ENCODE results near the gene MTAP.

MTAP gene

DNA sequence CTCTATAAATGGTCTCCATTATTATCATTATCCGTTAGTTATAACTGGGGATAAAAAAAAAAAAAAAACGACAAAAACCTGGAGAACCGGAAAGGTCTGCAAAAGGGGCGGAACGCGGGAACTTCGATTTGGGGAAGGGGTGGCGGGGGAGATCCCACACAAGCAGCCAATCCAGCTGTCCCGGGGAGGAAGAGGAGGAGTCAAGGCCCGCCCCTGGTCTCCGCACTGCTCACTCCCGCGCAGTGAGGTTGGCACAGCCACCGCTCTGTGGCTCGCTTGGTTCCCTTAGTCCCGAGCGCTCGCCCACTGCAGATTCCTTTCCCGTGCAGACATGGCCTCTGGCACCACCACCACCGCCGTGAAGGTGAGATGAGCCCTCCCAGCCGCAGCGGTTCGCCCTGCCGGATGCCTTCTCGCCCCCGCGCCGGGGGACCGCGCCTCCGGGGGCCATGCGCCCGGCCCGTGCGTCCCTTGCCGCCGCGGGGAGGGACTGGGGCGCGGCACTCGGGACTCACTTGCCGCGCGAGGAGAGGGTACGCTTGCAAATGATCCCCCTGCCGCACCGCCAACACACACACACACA is at the start of gene MTAP:
Gene MTAP, plus strand, starts transcription at position 219 of the 583 bp plus-strand sequence. Its CDS starts 113 bp downstream, at position 332.
- peak; percentile 42 to 54 (median 52) for DNase-seq (ENCODE audit: low read depth in 2 of 3, low spot score in 2 of 3)

DNA sequence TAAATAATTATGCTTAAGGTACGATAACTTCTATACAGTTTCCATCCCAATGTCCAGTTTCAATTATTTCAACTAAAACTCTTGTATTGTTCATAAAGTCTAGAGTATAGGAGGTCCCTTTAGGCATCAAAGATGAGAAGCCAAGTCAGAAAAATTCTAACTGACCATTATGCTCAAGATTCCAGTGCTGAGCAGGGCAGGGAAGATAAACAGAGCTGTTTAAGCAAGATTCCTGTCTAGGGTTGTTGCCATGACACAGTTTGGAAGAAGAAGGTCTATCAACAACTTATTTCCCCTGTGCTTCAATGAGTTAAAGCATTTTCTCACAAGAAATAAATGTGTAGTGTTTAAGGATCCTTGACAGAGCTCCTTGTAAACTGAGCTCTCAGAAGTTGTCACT is 48.9 kb upstream of the MTAP start:
- no peak for DNase-seq (ENCODE audit: low read depth in 2 of 3, low spot score in 2 of 3)

DNA sequence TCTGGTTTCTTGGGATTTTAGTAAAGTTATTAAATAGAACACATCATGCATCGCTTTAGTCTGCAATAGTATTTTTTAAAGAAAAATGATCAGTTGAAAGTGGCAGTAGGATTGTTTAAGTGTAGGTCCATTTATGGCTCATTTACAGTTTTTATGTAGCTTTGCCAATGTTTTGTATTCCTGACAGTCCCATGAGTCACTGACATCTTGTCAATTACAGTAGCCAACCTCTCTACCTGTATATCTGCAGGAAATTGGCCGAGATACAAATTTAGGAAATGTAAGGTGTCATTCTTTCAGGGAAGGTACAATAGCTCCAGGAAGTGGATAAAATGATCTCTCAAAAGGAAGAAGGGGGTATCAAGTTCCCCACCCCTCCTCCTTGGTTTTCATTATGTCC is 47.7 kb upstream of the MTAP start:
- no peak for DNase-seq (ENCODE audit: low read depth in 2 of 3, low spot score in 2 of 3)

DNA sequence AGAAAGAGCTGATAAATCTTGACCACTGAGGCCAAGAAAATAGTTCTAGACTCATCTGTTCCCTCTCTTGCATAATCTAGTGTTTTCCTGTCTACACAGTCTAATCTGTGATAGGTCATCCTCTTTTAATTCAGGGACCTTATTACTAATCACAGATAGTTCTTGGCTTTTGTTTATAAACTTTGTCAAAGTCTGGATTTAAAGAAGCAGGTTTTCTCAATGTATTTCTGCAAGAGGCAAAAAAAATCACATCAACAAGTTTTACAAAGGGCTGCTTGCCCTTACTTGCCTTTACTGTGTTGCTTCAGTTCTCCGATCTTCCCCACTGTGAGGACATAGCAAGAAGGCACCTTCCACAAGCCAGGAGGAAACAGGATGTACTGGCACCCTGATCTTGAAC is 43.9 kb upstream of the MTAP start:
- DNase-seq (ENCODE audit: low read depth in 2 of 3, low spot score in 2 of 3), result no peak

DNA sequence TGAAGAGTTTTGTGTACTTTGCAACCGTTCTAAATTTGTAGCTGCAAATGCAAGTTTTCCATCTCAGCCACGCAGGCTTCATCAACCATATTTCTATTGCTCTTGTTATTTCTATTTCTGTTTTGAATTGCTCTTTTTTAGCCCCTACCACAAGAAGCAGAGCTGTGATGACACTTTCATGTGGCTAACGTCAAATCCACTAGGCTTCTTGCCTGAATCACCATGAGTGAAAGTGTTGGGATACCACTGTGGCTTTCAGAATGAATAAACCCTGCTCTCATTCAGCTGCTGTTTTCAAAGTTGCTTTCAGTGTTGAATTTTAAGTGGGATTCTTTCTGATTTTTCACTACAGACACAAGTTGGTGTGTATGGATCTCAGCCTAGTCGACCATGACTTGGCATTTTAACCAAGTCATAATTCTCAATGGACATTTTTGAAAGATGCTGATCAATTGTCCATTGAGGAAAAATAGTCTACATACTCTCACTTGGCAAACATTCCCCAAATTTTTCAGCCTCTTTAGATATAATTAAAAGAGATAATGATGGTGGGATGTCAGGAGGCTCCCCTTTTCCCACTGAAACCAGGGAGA is 41.0 kb upstream of the MTAP start:
- peak in 1 of 3 experiments; percentile 1 for DNase-seq (ENCODE audit: low read depth in 2 of 3, low spot score in 2 of 3)

DNA sequence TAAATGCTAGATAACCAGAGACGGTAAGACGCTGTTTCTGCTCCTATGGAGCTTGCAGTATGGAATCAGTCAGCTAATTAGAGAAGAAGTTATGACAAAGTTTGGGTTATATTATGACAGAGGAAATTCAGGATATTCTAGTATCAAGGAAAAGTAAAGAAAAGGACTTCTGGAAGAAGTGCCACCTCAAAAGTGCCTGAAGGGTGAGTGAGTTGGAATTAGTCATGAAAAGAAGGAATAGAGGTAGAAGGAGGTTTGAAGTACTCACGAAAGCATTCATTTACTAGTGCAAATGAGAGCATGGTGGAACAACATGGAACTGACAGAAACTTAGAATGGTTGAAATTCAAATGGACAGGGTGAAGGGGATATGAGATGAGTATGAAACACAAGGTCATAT is 40.4 kb upstream of the MTAP start:
- no peak for DNase-seq (ENCODE audit: low read depth in 2 of 3, low spot score in 2 of 3)

DNA sequence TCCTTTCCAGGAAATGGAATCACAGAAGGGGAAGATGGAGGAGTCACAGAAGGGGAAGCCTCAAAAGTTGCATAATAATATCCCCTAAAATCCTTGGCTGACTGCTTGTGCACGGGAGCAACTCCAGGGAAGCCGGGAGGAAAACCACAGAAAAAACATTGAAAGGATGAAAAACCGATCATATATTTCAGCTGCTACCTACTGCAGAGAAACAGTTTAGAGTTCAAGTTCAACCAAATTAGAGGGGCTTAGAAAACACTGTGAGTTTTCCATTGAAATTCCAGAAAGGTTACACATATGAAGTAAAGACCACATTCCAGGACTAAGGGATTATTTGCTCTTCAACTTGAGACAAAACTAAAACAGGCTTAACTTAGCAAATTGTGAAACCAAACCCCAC is 37.6 kb upstream of the MTAP start:
- DNase-seq (ENCODE audit: low read depth in 2 of 3, low spot score in 2 of 3), result no peak

DNA sequence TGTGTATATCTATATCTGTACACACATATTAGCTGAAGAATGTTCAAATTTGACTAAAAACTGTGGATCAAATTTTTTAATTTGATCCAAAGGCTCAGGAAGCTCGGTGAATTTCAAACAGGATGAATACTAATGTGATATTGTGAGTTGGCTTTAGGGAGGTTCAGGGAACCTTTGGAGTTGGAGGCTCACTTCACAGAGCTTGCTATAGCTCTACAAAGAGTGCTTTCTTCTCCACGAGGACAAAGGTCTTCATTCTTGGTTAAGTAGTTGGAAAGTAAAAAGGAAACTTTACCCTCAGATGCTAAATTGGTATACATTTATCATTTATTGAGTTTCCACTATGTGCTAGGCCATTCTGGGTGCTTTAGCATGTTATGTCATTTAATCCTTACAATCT is 36.3 kb upstream of the MTAP start:
- DNase-seq (ENCODE audit: low read depth in 2 of 3, low spot score in 2 of 3), result no peak

DNA sequence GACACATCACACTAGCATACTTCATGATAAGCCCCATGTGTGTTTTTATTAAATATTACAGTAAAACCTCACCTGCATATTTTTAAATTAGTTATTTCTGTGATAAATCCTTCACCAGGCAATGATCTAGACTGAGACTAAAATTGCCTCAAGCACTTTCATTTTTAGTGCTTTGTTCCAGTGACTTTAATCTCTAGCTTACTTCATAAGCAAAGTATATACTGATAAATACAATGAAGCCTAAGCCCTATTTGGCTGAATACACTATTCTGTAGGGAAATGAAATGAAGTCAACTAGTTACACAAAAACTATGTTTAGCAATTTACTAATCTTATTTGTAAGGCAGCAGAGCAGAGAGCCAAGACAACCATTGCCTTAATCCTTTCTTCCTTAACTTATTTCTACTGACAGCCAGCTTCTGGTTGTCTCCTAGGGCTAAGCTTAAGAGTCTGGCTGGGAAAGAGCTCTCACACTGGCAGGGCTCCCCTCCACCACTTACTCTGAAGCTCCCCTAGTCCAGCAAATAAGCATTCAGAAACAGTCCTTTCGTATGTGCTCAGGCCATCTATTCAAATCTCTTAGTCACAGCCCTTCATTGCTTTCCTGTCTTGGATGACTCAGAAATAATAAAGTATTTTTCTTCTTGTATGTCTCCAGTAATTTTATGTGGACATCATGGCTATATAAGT is 31.4 kb upstream of the MTAP start:
- DNase-seq (ENCODE audit: low read depth in 2 of 3, low spot score in 2 of 3), result no peak

DNA sequence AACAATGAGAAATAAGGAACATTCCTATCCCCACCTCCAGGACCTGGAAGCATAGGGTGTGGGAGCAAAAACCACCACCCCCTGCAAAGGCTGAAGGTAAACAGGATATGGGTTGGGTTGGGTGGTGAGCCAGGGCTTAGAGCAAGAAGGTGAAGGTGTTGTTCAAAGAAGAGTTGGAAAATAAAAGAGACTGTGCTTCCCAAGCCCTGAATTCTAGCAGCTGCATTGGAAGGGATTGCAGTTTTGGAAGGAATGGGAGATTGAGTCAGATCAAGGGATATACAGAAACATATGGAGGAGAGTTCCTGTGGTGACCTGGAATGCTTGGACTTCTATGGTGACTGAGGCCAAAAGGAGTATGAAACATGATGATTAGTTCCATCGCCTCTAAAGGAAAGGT is 24.7 kb upstream of the MTAP start:
- no peak for DNase-seq (ENCODE audit: low read depth in 2 of 3, low spot score in 2 of 3)

DNA sequence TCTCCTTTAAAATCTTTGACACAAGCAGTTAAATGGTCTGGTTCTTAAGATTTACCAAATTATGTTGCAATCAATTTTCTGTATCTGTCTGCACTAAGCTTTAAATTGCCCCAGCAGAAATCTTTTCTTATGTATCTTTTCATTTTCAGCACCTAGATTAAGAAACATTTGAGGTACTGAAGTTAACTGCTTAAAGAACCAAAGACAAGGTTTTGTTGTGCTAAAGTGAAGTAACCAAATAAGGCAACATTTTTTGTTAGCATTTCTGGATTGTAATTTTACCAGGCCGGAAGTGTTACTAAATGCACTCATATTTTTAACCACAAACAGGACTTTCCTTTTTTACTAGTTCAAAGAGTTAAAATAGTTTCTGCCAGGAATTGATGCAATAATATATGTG is 24.1 kb upstream of the MTAP start:
- no peak for DNase-seq (ENCODE audit: low read depth in 2 of 3, low spot score in 2 of 3)

DNA sequence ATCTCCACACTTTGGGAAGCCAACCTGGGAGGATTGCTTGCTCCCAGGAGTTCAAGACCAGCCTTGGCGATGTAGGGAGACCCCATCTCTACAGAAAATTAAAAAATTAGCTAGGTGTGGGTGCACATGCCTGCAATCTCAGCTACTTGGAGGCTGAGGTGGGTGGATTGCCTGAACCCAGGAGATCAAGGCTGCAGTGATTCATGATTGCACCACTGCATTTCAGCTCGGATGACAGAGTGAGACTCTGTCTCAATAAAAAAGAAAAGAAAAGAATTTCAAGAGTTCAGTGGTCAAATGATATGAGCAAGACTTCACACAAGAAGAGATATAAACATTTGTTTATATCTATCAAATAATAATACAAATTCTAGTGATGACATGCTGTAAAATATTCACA is 23.0 kb upstream of the MTAP start:
- DNase-seq (ENCODE audit: low read depth in 2 of 3, low spot score in 2 of 3), result no peak

DNA sequence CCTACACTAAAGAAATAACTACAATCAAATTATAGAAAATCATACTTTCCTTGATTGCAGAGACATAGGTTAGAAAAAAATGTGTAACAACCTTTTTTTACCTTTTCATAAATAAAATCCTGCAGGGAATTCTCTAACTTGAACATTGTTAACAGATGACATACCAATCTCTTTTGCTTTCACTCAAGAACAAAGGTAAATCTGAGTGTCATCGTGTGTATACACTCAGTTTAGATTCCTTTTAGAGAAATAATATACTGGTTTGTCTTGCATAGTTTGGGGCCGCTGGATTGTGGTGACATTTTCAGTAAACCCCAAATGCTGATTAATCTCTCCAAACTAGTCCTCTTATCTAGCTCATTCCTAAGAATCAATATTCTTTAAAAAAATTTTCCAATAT is 20.8 kb upstream of the MTAP start:
- DNase-seq (ENCODE audit: low read depth in 2 of 3, low spot score in 2 of 3), result no peak

DNA sequence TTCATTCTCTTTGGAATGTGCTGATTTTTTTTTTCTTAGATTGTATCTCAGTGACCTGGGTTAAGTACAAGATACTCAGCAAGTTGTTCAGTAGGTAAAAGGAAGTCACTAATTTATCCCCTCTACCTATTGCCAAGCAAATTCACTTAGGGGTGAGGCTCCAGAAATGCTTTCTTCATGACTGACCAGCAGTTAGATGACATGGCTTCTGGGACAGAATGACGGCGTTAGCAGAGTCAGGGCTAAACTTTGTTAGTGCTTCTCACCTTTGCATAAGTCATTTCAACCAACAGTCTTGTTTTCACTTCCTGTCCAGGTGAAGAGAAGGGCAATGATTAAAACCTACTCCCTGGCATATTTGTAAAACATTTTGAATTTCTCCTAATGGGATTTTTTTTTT is 20.2 kb upstream of the MTAP start:
- no peak for DNase-seq (ENCODE audit: low read depth in 2 of 3, low spot score in 2 of 3)

DNA sequence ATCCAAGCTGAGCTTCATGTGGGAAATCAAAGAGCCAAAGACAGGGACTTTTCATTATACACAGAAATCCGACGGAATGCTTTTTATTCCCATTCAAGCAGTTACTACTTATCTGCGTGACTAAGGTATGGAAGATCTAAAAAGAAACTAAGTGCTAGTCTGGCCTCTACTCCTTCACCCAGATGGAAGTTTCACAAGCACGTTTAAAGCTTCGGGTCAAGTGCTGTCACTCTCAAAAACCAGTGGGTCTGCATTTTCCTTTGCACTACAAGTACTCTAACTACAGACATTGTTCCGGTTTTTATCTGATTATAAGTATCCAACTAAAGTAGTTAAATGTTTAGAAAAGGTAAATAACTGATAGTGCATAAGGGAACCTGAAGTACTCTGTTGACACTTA is 13.7 kb upstream of the MTAP start:
- DNase-seq (ENCODE audit: low read depth in 2 of 3, low spot score in 2 of 3), result no peak

DNA sequence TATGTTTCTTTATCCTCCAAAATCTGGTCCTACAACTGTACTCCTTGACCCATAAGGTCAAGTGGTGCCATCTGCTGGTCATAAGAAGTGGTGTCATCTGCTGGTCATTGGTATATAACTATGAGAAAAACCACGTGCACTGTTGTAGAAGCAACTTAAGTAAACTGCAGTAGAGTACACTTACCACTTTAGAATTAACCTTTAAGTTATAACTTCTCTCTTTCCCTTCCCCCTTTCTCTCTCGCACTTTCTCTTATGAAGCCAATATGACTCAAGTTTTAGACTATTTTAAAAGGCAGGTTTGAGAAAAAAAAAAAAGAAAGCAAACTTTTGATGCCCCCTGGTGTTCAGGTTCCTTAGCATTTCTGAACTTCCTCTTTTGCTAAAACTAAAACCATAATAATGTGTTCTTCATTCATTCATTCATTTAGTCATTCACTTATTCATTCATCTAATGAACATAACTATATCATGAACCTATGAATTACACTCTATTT is 12.8 kb upstream of the MTAP start:
- DNase-seq (ENCODE audit: low read depth in 2 of 3, low spot score in 2 of 3), result no peak

DNA sequence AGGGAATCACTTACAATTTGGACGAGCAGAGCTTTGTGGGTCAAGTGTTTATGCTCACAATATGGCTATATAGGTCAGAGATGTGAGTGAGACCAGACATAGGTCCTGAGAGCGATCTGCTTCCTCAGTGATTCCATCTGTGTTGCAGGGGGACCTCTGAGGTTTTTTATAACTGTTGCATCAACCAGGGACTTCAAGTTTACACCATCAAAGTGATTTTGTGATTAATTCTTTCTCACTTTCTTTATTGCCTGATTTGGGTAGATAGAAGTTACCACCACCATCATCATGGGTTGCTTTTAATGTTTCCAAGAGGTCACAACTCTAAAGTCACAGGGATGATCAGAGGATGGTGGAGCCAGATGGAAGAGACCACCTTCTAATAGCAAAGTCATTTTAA is 7.0 kb upstream of the MTAP start:
- DNase-seq (ENCODE audit: low read depth in 2 of 3, low spot score in 2 of 3), result no peak

DNA sequence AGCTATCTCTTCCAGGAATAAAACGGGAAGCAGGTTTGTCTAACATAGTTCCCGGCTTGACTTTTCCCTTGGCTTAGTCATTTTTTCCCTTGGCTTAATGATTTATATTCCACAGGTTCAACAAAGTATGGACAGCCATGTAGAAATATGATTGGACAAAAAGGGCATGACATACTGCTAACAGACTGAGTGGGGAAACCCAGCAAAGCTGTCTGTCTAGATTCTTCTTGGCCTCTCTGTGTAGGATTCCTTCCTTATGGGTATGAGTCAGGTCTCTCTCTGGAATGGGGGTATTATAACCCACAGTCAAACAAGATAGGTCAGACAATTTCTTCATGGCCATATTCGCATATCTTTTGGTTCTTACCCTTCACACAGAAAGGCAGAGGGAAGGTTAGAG is 5.7 kb upstream of the MTAP start:
- no peak for DNase-seq (ENCODE audit: low read depth in 2 of 3, low spot score in 2 of 3)

DNA sequence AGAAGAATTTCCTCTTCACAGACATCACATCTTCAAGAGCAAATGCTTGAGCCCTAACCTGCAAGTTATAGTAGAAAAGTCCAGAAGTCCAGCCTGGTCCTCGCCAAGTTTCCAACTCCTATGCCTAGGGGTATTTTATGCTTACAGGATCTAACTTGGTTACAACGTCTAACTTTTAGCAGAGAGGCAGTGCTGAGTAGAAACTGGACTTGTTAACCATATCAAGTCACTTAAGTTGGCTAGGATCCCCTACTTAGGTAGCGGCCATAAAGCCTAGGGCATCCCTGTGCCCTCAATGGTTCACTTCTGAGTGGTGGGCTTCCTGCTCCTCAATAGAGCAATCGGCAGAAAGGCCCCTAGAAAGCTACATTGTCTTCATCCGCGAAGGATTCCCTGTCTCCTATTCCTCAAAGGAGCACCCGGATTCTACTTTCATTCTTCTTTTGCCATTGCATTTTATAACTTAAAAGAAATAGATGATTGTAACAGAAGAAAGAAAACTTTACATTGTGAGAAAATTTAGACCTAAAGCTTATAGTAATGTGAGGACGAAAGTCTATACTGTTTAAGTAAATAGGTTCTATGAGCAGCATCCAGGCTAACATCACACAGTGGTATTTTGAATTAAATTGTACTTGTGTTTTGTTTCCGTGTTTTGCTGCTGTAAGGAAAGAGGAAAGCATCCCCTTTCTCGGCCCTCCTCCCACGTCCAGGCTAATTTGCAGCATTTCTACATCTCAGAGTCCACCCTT is 1.3 kb upstream of the MTAP start:
- DNase-seq (ENCODE audit: low read depth in 2 of 3, low spot score in 2 of 3), result no peak

DNA sequence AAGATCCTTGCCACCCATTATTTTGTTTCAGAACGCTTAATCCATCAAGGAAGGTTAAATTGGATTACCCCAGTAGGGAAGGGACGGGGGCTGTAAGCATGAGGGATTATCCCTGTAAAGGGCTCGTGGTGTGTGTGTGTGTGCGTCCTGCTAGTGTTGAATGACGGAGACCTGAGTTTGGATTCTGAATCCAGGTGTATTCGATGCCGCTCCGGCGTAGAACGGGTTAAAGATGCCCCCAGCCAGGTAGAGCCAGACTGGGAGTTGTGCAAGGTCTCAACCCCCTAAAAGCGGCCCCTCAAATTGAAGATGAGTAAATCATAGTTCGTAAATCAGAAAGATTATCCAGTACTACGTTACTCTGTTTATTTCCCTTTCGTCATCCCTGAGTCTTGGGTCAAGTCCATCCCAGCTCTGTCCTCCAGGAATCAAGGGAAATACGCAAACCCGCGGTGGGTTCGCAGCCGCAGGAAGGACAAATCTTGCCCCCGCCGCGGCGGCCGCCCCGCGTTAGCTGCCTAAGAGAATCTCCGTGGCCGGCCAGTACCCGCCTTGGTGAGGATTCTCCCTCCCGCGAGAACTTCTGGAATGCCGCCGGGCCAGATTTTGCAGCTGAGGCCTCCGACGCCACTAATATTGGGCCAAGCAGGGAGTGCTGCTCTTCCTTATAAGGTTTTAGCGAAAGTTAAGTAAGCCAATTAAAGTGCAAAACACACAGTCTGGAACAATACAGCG is 586 bp upstream of the MTAP start:
- DNase-seq (ENCODE audit: low read depth in 2 of 3, low spot score in 2 of 3), result no peak

DNA sequence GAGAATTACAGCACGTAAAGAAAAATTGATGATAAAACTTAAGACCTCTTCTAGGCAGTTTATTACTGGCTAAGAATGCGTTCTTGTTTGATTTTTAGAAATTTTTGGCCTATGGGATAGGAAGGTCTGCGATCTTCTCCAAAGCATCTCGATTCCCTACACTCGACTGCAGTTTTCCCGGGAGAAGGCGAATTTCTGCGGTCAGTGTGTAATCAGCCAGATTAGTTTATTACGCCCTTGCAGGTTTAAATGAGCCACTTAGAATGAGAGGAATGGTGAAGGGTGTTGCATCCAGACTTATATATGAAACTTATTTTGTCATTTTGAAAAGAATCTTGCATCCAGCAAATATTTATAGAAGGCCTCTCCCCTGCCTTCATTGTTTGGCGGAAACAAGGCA is 1.2 kb downstream of the MTAP start:
- no peak for DNase-seq (ENCODE audit: low read depth in 2 of 3, low spot score in 2 of 3)
